GM18505 (cell line): ENCODE measurements around the gene GRID1.

Source experiments
- ATAC-seq: cut with Tn5 transposase; IDR thresholded peaks from one replicate; pipeline ENCODE4 v1.9.1; 2021; ENCODE audit not compliant: unreplicated experiment
- POLR2A ChIP-seq: IDR thresholded peaks from 4 replicates; pipeline ENCODE4 v1.6.1; 2011; ENCODE audit warnings: borderline replicate concordance; ENCODE audit not compliant: insufficient read depth, insufficient read length; ENCODE audit errors: extremely low read depth

GRID1 gene

GRCh38 chr10:85891472-85891871 lies 475.1 kb downstream of the GRID1 start:
- ATAC-seq, result no peak
- no peak for TF ChIP-seq POLR2A

- no peak for TF ChIP-seq POLR2A
- ATAC-seq, result no peak
These were observed 478.0 kb downstream of the GRID1 start for GRCh38 chr10:85888559-85888958.

- ATAC-seq, result no peak
- TF ChIP-seq POLR2A, result no peak
These were observed 478.6 kb downstream of the GRID1 start for GRCh38 chr10:85888004-85888403.

GRCh38 chr10:85874208-85874607 lies 492.4 kb downstream of the GRID1 start:
- TF ChIP-seq POLR2A, result no peak
- ATAC-seq, result no peak

- TF ChIP-seq POLR2A, result no peak
- ATAC-seq, result no peak
These were observed 493.5 kb downstream of the GRID1 start for GRCh38 chr10:85873063-85873462.

- TF ChIP-seq POLR2A, result no peak
- no peak for ATAC-seq
These were observed 497.7 kb downstream of the GRID1 start for GRCh38 chr10:85868627-85869499.

- TF ChIP-seq POLR2A, result no peak
- no peak for ATAC-seq
These were observed 501.6 kb downstream of the GRID1 start for GRCh38 chr10:85864868-85865526.

GRCh38 chr10:85864173-85864549 lies 502.4 kb downstream of the GRID1 start:
- no peak for TF ChIP-seq POLR2A
- no peak for ATAC-seq

GRCh38 chr10:85863301-85864172 lies 503.1 kb downstream of the GRID1 start:
- no peak for ATAC-seq
- TF ChIP-seq POLR2A, result no peak

- TF ChIP-seq POLR2A, result no peak
- ATAC-seq, result no peak
These were observed 503.8 kb downstream of the GRID1 start for GRCh38 chr10:85862771-85863170.

- no peak for TF ChIP-seq POLR2A
- no peak for ATAC-seq
These were observed 504.9 kb downstream of the GRID1 start for GRCh38 chr10:85861513-85862197.

- ATAC-seq, result no peak
- no peak for TF ChIP-seq POLR2A
These were observed 506.7 kb downstream of the GRID1 start for GRCh38 chr10:85859859-85860258.

GRCh38 chr10:85858776-85859515 lies 507.6 kb downstream of the GRID1 start:
- no peak for ATAC-seq
- no peak for TF ChIP-seq POLR2A

- TF ChIP-seq POLR2A, result no peak
- no peak for ATAC-seq
These were observed 508.8 kb downstream of the GRID1 start for GRCh38 chr10:85857791-85858190.
